GM19239 (cell line): Measurements from ENCODE around the gene LST1.

Experiments
- DNase-seq: peaks from one replicate; pipeline ENCODE4 v3.0.0; 2011; ENCODE audit warnings: low spot score; ENCODE audit not compliant: insufficient read length
- FAIRE-seq: peaks from 2 replicates; lab custom pipeline; 2011; peaks lifted over from hg19 to GRCh38; lab: Jason Lieb, UNC

Gene LST1

DNA sequence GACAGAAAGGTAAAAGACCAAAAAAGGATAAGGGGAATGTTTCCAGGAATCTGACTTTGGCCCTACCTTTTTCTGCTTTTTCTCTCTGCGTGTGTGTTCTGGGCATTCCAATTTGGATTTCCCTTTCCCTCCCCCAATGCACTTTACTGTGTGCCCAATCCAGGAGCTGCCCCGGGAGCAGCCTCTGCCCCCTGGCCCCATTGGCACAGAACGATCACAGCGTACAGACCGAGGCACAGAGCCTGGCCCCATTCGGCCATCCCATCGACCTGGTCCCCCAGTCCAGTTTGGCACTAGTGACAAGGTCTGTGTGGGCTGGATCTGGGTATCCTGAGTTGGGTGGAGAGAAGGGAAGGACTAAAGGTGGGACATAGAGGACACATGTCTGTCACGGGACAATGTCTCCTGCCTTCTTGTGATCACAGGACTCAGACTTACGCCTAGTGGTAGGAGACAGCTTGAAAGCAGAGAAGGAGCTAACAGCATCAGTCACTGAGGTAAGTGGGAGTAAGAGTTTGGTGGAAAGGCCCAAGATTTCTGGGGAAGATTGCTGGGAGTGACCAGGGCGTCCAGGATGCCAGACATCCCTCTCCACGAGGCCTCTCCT is 49.0 kb downstream of the LST1 start:
- no peak for DNase-seq
- no peak for FAIRE-seq

DNA sequence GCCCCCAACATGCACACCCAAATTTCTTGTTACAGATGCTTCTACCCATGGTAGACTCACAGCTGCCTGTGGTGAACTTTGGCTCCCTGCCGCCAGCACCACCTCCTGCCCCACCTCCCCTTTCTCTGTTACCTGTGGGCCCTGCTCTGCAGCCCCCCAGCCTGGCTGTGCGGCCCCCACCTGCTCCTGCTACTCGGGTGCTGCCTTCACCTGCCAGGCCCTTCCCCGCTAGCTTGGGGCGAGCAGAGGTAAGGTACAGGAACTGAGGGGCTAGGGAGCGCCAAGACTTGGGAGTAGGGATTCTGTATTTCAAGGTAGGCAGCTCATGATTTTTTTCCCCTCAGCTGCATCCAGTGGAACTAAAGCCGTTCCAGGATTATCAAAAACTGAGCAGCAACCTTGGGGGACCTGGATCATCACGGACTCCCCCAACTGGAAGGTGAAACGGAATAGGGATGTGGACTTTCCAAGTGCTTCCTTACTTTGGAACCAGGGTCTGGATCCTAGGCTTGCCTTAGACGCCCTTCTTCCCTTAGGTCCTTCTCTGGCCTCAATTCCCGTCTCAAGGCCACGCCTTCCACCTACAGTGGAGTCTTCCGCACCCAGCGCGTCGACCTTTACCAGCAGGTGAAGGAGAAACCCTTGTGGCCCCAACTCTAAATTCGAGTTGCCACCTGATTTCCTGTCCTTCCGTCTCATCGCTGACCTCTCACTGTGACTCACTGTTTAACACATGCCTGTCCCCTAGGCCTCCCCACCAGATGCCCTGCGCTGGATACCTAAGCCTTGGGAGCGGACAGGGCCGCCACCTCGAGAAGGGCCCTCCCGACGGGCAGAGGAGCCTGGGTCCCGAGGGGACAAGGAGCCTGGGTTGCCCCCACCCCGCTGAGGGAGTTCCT is 50.9 kb downstream of the LST1 start:
- FAIRE-seq: no peak

More for the DNA sequence above, 50.9 kb downstream of the LST1 start:
- no peak for DNase-seq
